GM12878 (cell line): ENCODE data around the gene PRRX2. TPM values are rescaled to one million over a fixed set of nuclear protein-coding genes. Genes with fewer than 3 reads are reported as not detected.

Experiments
- ATAC-seq: fragments of 200-7000 bp; cut with Tn5 transposase; 3 replicates; pipeline ENCODE4 v1.9.1; 2020; ENCODE audit warnings: mild to moderate bottlenecking, moderate library complexity
- BruUV-seq: library from RNA; stranded (reverse); fragments of 400-500 nt; replicated peaks from 2 replicates; lab custom pipeline; 2021; lab: Mats Ljungman, UMichigan
- CTCF ChIA-PET: fragments of 300-600 bp; sonication (Branson Sonifier 250); formaldehyde crosslinking; extraction: SDS; loops from one replicate; lab custom pipeline; 2021; ENCODE audit warnings: inconsistent platforms; lab: Yijun Ruan, JAX
- POLR2A ChIA-PET: fragments of 350-600 bp; formaldehyde crosslinking; extraction: SDS; loops from one replicate; lab custom pipeline; 2021; ENCODE audit warnings: inconsistent platforms; lab: Charles Lee
- RAD21 ChIA-PET: fragments of 300-600 bp; sonication (Branson Sonifier 250); formaldehyde crosslinking; loops from one replicate; lab custom pipeline; 2023; ENCODE audit warnings: antibody characterized with exemption; ENCODE audit not compliant: unreplicated experiment; lab: Charles Lee
- SMC1A ChIA-PET: fragments of 300-600 bp; sonication (Branson Sonifier 250); formaldehyde crosslinking; loops from one replicate; lab custom pipeline; 2023; ENCODE audit not compliant: unreplicated experiment, uncharacterized antibody; lab: Charles Lee
- DNase-seq: peaks from one replicate; pipeline ENCODE4 v3.0.0-alpha.2; 2011; ENCODE audit warnings: low read depth, low spot score
- FAIRE-seq: peaks from 3 replicates; lab custom pipeline; 2011; peaks lifted over from hg19 to GRCh38; lab: Jason Lieb, UNC
- H2AFZ ChIP-seq: 2 replicates; pipeline ENCODE4 v1.6.0; 2011; ENCODE audit warnings: low read depth, low read length, control low read depth; ENCODE audit not compliant: control insufficient read depth
- H3K27ac ChIP-seq: 2 replicates; pipeline ENCODE4 v1.5.1; 2011; ENCODE audit warnings: control low read depth; ENCODE audit not compliant: control insufficient read depth, insufficient read depth
- H3K27me3 ChIP-seq, 2 experiments: replicated peaks in 1 of 2; 2 replicates each; pipeline versions ENCODE4 v1.6.0 to v1.6.1; 2011; ENCODE audit warnings: low read length in 1 of 2; ENCODE audit not compliant: control insufficient read depth in 2 of 2, insufficient read depth in 2 of 2
- H3K36me3 ChIP-seq, 2 experiments: 2 replicates each; pipeline ENCODE4 v1.5.1; 2011; ENCODE audit warnings: low read length in 1 of 2; ENCODE audit not compliant: control insufficient read depth in 2 of 2, insufficient read depth in 2 of 2
- H3K4me1 ChIP-seq: 2 replicates; pipeline ENCODE4 v1.6.1; 2011; ENCODE audit warnings: mild to moderate bottlenecking, low read length, moderate library complexity, mixed read lengths; ENCODE audit not compliant: control insufficient read depth, insufficient read depth
- H3K4me2 ChIP-seq: 2 replicates; pipeline ENCODE4 v1.6.0; 2011; ENCODE audit warnings: control low read depth; ENCODE audit not compliant: control insufficient read depth, insufficient read depth
- H3K4me3 ChIP-seq: fragments of 200-600 bp; sonication (generic); 2 replicates; pipeline ENCODE4 v1.5.1; 2016
- H3K79me2 ChIP-seq: 2 replicates; pipeline ENCODE4 v1.6.0; 2011; ENCODE audit warnings: low read length; ENCODE audit not compliant: control insufficient read depth, insufficient read depth
- H3K9ac ChIP-seq: 2 replicates; pipeline ENCODE4 v1.8.0; 2011; ENCODE audit warnings: low read length, control low read depth, mixed read lengths; ENCODE audit not compliant: control insufficient read depth, insufficient read depth
- H3K9me3 ChIP-seq: replicated peaks from 3 replicates; pipeline ENCODE4 v1.5.1; 2011; ENCODE audit warnings: mild to moderate bottlenecking, low read length; ENCODE audit not compliant: control insufficient read depth, insufficient read depth
- H4K20me1 ChIP-seq: 2 replicates; pipeline ENCODE4 v1.6.0; 2011; ENCODE audit not compliant: control insufficient read depth, insufficient read depth
- ATF3 ChIP-seq: IDR thresholded peaks from 2 replicates; pipeline ENCODE4 v1.6.1; 2011; ENCODE audit warnings: low read depth, mild to moderate bottlenecking, low read length, moderate library complexity, borderline replicate concordance; ENCODE audit errors: extremely low read depth
- CUX1 ChIP-seq: IDR thresholded peaks from 2 replicates; pipeline ENCODE4 v1.6.1; 2012; ENCODE audit warnings: improper control_type of control experiment, low read depth, low read length; ENCODE audit not compliant: insufficient replicate concordance
- EED ChIP-seq: sonication (generic); IDR thresholded peaks from 2 replicates; pipeline ENCODE4 v1.6.1; 2016; ENCODE audit warnings: antibody characterized with exemption, low read depth
- HDGF ChIP-seq: fragments of 450-650 bp; IDR thresholded peaks from 2 replicates; pipeline ENCODE4 v1.6.1; 2016; ENCODE audit warnings: antibody characterized with exemption
- NFXL1 ChIP-seq: fragments of 450-650 bp; IDR thresholded peaks from 2 replicates; pipeline ENCODE4 v1.6.1; 2017; ENCODE audit warnings: antibody characterized with exemption, mild to moderate bottlenecking, borderline replicate concordance
- PKNOX1 ChIP-seq: fragments of 450-650 bp; IDR thresholded peaks from 2 replicates; pipeline ENCODE4 v1.6.1; 2016; ENCODE audit warnings: mild to moderate bottlenecking
- PML ChIP-seq: IDR thresholded peaks from 2 replicates; pipeline ENCODE4 v1.6.1; 2012; ENCODE audit warnings: low read length, inconsistent platforms
- POU2F2 ChIP-seq: IDR thresholded peaks from 3 replicates; pipeline ENCODE4 v1.6.1; 2011; ENCODE audit warnings: low read depth, mild to moderate bottlenecking, low read length, borderline replicate concordance
- PRDM15 ChIP-seq: fragments of 450-650 bp; formaldehyde crosslinking; IDR thresholded peaks from 2 replicates; pipeline ENCODE4 v1.4.0; 2020; ENCODE audit warnings: mild to moderate bottlenecking, moderate library complexity
- SRF ChIP-seq, 2 experiments: IDR thresholded peaks; 2 replicates each; pipeline ENCODE4 v1.6.1; 2011; ENCODE audit warnings: low read depth in 2 of 2, low read length in 2 of 2, mild to moderate bottlenecking in 1 of 2, moderate library complexity in 1 of 2
- ZBTB33 ChIP-seq: fragments of 450-650 bp; IDR thresholded peaks from 2 replicates; pipeline ENCODE4 v1.6.1; 2017; ENCODE audit warnings: mild to moderate bottlenecking
- ZZZ3 ChIP-seq: IDR thresholded peaks from 2 replicates; pipeline ENCODE4 v1.6.1; 2011; ENCODE audit warnings: low read depth; ENCODE audit not compliant: control insufficient read depth, insufficient read length
- WGBS: methylation state at CpG from one replicate; pipeline ENCODE4 v1.1.6; 2016; ENCODE audit warnings: low lambda C conversion rate; ENCODE audit not compliant: insufficient replicate concordance, insufficient coverage; ENCODE audit errors: missing lambda C conversion rate; 5-methylcytosine and 5-hydroxymethylcytosine counted together
- in situ Hi-C: fragments of 300-500 bp; cut with MboI; formaldehyde crosslinking; loops from 9 replicates; pipeline ENCODE4 v1.14.3; 2018; ENCODE audit warnings: mixed read lengths
- intact Hi-C: fragments of 100-400 bp; cut with micrococcal nuclease; formaldehyde crosslinking; loops from one replicate; pipeline ENCODE4 v1.14.2; 2022; ENCODE audit not compliant: unreplicated experiment
- polyA plus RNA-seq, 11 experiments: library from polyadenylated mRNA; depleted of rRNA in 4 of 11; unstranded in 6 of 11; stranded (reverse) in 5 of 11; fragments of >200 nt; fragmentation: Nextera tagmentation in 4 of 11; fragmentation: Illumina TruSeq in 1 of 11; extraction: Ambion mirVana in 4 of 11; extraction: Trizol in 1 of 11; gene quantifications; 1 replicate in 1 of 11; 2 replicates in 10 of 11; pipeline versions ENCODE4 v1.2.1 to v1.2.3, GENCODE V29; 2011 to 2016; ENCODE audit warnings: inconsistent platforms in 2 of 11, missing spikeins in 2 of 11, low read depth in 1 of 11
- total RNA-seq, 4 experiments: library from RNA; depleted of rRNA in 3 of 4; stranded (reverse); fragments of >200 nt in 3 of 4; fragmentation: Illumina TruSeq in 1 of 4; extraction: Trizol in 1 of 4; gene quantifications; 2 replicates each; pipeline versions ENCODE4 v1.2.1 to v1.2.3, GENCODE V29; 2013 to 2021

PRRX2 gene
- total and polyA plus RNA-seq, 10 of the 15 experiments (the other 5 are each of a cell fraction or from before 2014, with no cell fraction given), result not detected

- intact Hi-C loops, result no loop called here
- RAD21 ChIA-PET, result no interaction called here
- SMC1A ChIA-PET, result no interaction called here
- Histone ChIP-seq H3K36me3 (no peaks in the 10 kb centered on the region), H3K4me1 (no peaks in the 10 kb centered on the region), H3K27ac (no peak overlapping the region), H3K27me3 (peaks cover 0 to 5% of the 10 kb centered on the region in 2 experiments), H3K79me2 (no peaks in the 10 kb centered on the region), H2AFZ (no peak overlapping the region), H3K9me3 (no peaks in the 10 kb centered on the region), H3K9ac (no peak overlapping the region), H3K4me2 (no peak overlapping the region), H3K4me3 (no peak overlapping the region), H4K20me1 (no peaks in the 10 kb centered on the region)
- CTCF ChIA-PET, result no interaction called here
- in situ Hi-C loops, result no loop called here
- no TSS peak for BruUV-seq
- WGBS, result 44% methylated on average over 11 of the region's 11 CpGs
- ATAC-seq, result no peak
- DNase-seq, result no peak
- FAIRE-seq, result no peak
- POLR2A ChIA-PET, result no interaction called here
- TF ChIP-seq NFXL1, result no peak
- TF ChIP-seq EED, result no peak
- TF ChIP-seq PML, result no peak
- TF ChIP-seq PKNOX1, result no peak
- TF ChIP-seq ATF3, result no peak
- TF ChIP-seq CUX1, result no peak
- TF ChIP-seq ZBTB33, result no peak
- no peak for TF ChIP-seq SRF (IDR thresholded peaks at IDR 0.05; ENCODE audit: low read depth in 2 of 2, low read length in 2 of 2)
- TF ChIP-seq HDGF, result no peak
- TF ChIP-seq ZZZ3, result no peak
- no peak for TF ChIP-seq PRDM15
- TF ChIP-seq POU2F2, result no peak
These were observed 35.6 kb downstream of the PRRX2 start for GRCh38 chr9:129701054-129701453.
